Osteocyte (in vitro differentiated cells): ENCODE measurements around the gene ZFHX3. TPM values are rescaled to one million over a fixed set of nuclear protein-coding genes. Genes with fewer than 3 reads are reported as not detected.

Experiments
- DNase-seq: peaks from one replicate; pipeline ENCODE4 v3.0.0; 2021; ENCODE audit warnings: mixed read lengths; ENCODE audit not compliant: unreplicated experiment; ENCODE audit errors: extremely low spot score
- H3K27ac Mint-ChIP-seq: one replicate; pipeline ENCODE4 v1.8.0; 2021; ENCODE audit warnings: mild to moderate bottlenecking, mixed read lengths; ENCODE audit not compliant: unreplicated experiment
- H3K27me3 Mint-ChIP-seq: one replicate; pipeline ENCODE4 v1.8.0; 2021; ENCODE audit warnings: mixed read lengths; ENCODE audit not compliant: unreplicated experiment
- H3K36me3 Mint-ChIP-seq: one replicate; pipeline ENCODE4 v1.8.0; 2021; ENCODE audit warnings: mixed read lengths; ENCODE audit not compliant: unreplicated experiment
- H3K4me1 Mint-ChIP-seq: one replicate; pipeline ENCODE4 v1.8.0; 2021; ENCODE audit warnings: mixed read lengths; ENCODE audit not compliant: unreplicated experiment
- H3K4me3 Mint-ChIP-seq: one replicate; pipeline ENCODE4 v1.8.0; 2021; ENCODE audit warnings: mild to moderate bottlenecking, moderate library complexity, mixed read lengths; ENCODE audit not compliant: unreplicated experiment
- H3K9me3 Mint-ChIP-seq: one replicate; pipeline ENCODE4 v1.8.0; 2021; ENCODE audit warnings: mixed read lengths; ENCODE audit not compliant: unreplicated experiment
- CTCF ChIP-seq: fragments of 200-600 bp; sonication (generic); IDR thresholded peaks from 2 replicates; pipeline ENCODE4 v1.5.0; 2021; ENCODE audit warnings: antibody characterized with exemption, mild to moderate bottlenecking, moderate library complexity
- total RNA-seq: library from RNA; stranded (reverse); gene quantifications from 2 replicates; pipeline ENCODE4 v1.2.1, GENCODE V29; 2021

Gene ZFHX3
- total RNA-seq, 1 donor from 2014 or later, result 89.1 TPM

GRCh38 chr16:72818236-72818845 lies 229.6 kb downstream of the ZFHX3 start:
- peaks cover 37% of the 10 kb centered on the region for H3K4me1 Mint-ChIP-seq
- H3K36me3 Mint-ChIP-seq, result peaks cover 21% of the 10 kb centered on the region
- H3K27ac Mint-ChIP-seq, result peak overlapping the region; percentile 80

GRCh38 chr16:72815348-72816318 lies 232.3 kb downstream of the ZFHX3 start:
- H3K36me3 Mint-ChIP-seq, result peaks cover 22% of the 10 kb centered on the region
- H3K27me3 Mint-ChIP-seq, result no peaks in the 10 kb centered on the region
- no peak for DNase-seq
- H3K4me3 Mint-ChIP-seq, result no peak overlapping the region
- peak overlapping the region; percentile 3 for H3K27ac Mint-ChIP-seq
- TF ChIP-seq CTCF, result no peak
- H3K4me1 Mint-ChIP-seq, result peaks cover 42% of the 10 kb centered on the region
- no peaks in the 10 kb centered on the region for H3K9me3 Mint-ChIP-seq

More at GRCh38 chr16:72818236-72818845, 229.6 kb downstream of the ZFHX3 start:
- no peak for DNase-seq
- no peaks in the 10 kb centered on the region for H3K9me3 Mint-ChIP-seq
- H3K4me3 Mint-ChIP-seq, result no peak overlapping the region
- no peaks in the 10 kb centered on the region for H3K27me3 Mint-ChIP-seq
- TF ChIP-seq CTCF, result peak; percentile 19

- no peak for TF ChIP-seq CTCF
- DNase-seq, result no peak
- Mint-ChIP-seq H3K36me3 (peaks cover 30% of the 10 kb centered on the region), H3K4me1 (peaks cover 30% of the 10 kb centered on the region), H3K27ac (peak overlapping the region; percentile 65), H3K27me3 (no peaks in the 10 kb centered on the region), H3K9me3 (no peaks in the 10 kb centered on the region), H3K4me3 (no peak overlapping the region)
Measured at GRCh38 chr16:72814226-72814625, 233.7 kb downstream of the ZFHX3 start.

- no peak overlapping the region for H3K4me3 Mint-ChIP-seq
- H3K9me3 Mint-ChIP-seq, result no peaks in the 10 kb centered on the region
- H3K4me1 Mint-ChIP-seq, result peaks cover 16% of the 10 kb centered on the region
- H3K27me3 Mint-ChIP-seq, result no peaks in the 10 kb centered on the region
- peaks cover 35% of the 10 kb centered on the region for H3K36me3 Mint-ChIP-seq
- no peak for TF ChIP-seq CTCF
- no peak for DNase-seq
- peak overlapping the region; percentile 67 for H3K27ac Mint-ChIP-seq
Measured at GRCh38 chr16:72812672-72813071, 235.3 kb downstream of the ZFHX3 start.

- Mint-ChIP-seq H3K9me3 (no peaks in the 10 kb centered on the region), H3K27ac (no peak overlapping the region), H3K27me3 (no peaks in the 10 kb centered on the region), H3K4me3 (no peak overlapping the region), H3K36me3 (peaks cover 38% of the 10 kb centered on the region), H3K4me1 (peaks cover 15% of the 10 kb centered on the region)
- TF ChIP-seq CTCF, result no peak
- no peak for DNase-seq
Measured at GRCh38 chr16:72811876-72812275, 236.1 kb downstream of the ZFHX3 start.
